Right lobe of liver (tissue), 6 donors: ENCODE measurements around the gene PPM1F. TPM values are rescaled to one million over a fixed set of nuclear protein-coding genes. Genes with fewer than 3 reads are reported as not detected.

ENCODE experiments used
- ATAC-seq, 4 donors: fragments of 200-7000 bp; cut with Tn5 transposase; one replicate each; pipeline ENCODE4 v1.9.1; 2020; ENCODE audit warnings: mild to moderate bottlenecking in 4 of 4, moderate library complexity in 4 of 4
- DNase-seq, 3 donors: peaks; one replicate each; pipeline ENCODE4 v3.0.0-alpha.2; 2020
- H3K27ac ChIP-seq, 3 donors: fragments of 200-600 bp; one replicate each; pipeline ENCODE4 v1.8.0; 2022
- H3K27me3 ChIP-seq, 2 donors: fragments of 200-600 bp; one replicate each; pipeline ENCODE4 v1.8.0; 2022
- H3K36me3 ChIP-seq, 4 donors: fragments of 200-600 bp; sonication (generic) in 1 of 4; one replicate each; pipeline versions ENCODE4 v1.5.1 to v1.8.0; 2017 to 2022; ENCODE audit warnings: control low read depth in 1 of 4
- H3K4me1 ChIP-seq, 4 donors: fragments of 200-600 bp; sonication (generic) in 1 of 4; one replicate each; pipeline versions ENCODE4 v1.5.1 to v1.8.0; 2017 to 2022; ENCODE audit warnings: control low read depth in 1 of 4
- H3K4me3 ChIP-seq, 3 donors: fragments of 200-600 bp; one replicate each; pipeline ENCODE4 v1.8.0; 2022
- H3K9me3 ChIP-seq, 4 donors: fragments of 200-600 bp; sonication (generic) in 1 of 4; one replicate each; pipeline versions ENCODE4 v1.5.1 to v1.8.0; 2017 to 2022; ENCODE audit warnings: control low read depth in 1 of 4
- CTCF ChIP-seq, 4 donors: fragments of 200-600 bp in 3 of 4; fragments of 450-650 bp in 1 of 4; IDR thresholded peaks; one replicate each; pipeline versions ENCODE4 v1.5.1 to v1.8.0; 2016 to 2022; ENCODE audit warnings: antibody characterized with exemption in 4 of 4, mild to moderate bottlenecking in 2 of 4
- POLR2A ChIP-seq: fragments of 450-650 bp; IDR thresholded peaks from one replicate; pipeline ENCODE4 v1.6.1; 2017; ENCODE audit warnings: antibody characterized with exemption, mild to moderate bottlenecking
- WGBS: methylation state at CpG from one replicate; pipeline ENCODE4 v1.1.6; 2018; ENCODE audit warnings: low coverage, low lambda C conversion rate; ENCODE audit not compliant: insufficient coverage; ENCODE audit errors: missing lambda C conversion rate; 5-methylcytosine and 5-hydroxymethylcytosine counted together
- intact Hi-C, 2 donors: fragments of 100-400 bp; cut with DNase I; formaldehyde crosslinking; loops; one replicate each; pipeline versions ENCODE4 v1.11.2 to v1.14.1; 2022
- total RNA-seq, 6 experiments: library from RNA; depleted of rRNA in 2 of 6; stranded (reverse); fragments of >200 nt in 2 of 6; fragmentation: NEBNext Ultra II Directional in 3 of 6; extraction: Animal tissue kit (Norgen Biotek cat#: 25700) in 3 of 6; gene quantifications; one replicate each; pipeline versions ENCODE4 v1.1.0 to v1.2.4, GENCODE V29; 2016 to 2023
- donor health status: DM: no; HTN: yes; CAD: no.
- donor health status: DM: no; HTN: no; CAD: no.
- donor health status: DM: no; HTN: no; CAD: no.
- donor health status: DM: no; HTN: yes; CAD: no.
- donor health status: DM: no; HTN: yes; CAD: no.

PPM1F gene
- total RNA-seq, 6 experiments from 2014 or later, result 5.0 to 19.4 (median 12.8) TPM

GRCh38 chr22:21947040-21948014, 5.3 kb downstream of the PPM1F start:
- H3K4me1 ChIP-seq, result peaks cover 0 to 35% (median 13%) of the 10 kb centered on the region in 4 donors
- H3K27me3 ChIP-seq, result no peaks in the 10 kb centered on the region
- TF ChIP-seq CTCF (IDR thresholded peaks at IDR 0.05), result peak in 3 of 4 donors; percentile 19 to 32 (median 20)
- no peak for TF ChIP-seq POLR2A
- peak overlapping the region in 2 of 3 donors; percentile 10 to 45 for H3K27ac ChIP-seq
- H3K9me3 ChIP-seq, result no peaks in the 10 kb centered on the region
- no peak overlapping the region for H3K4me3 ChIP-seq
- no peaks in the 10 kb centered on the region for H3K36me3 ChIP-seq
- WGBS, result 70% methylated on average over 14 of the region's 16 CpGs
- DNase-seq (no peak), ATAC-seq (no peak)
- intact Hi-C loops, result no loop called here

GRCh38 chr22:21946262-21946925, 6.3 kb downstream of the PPM1F start:
- no peaks in the 10 kb centered on the region for H3K9me3 ChIP-seq
- no peak for TF ChIP-seq POLR2A
- no peak for TF ChIP-seq CTCF (IDR thresholded peaks at IDR 0.05)
- ATAC-seq, result no peak
- peaks cover 0 to 26% (median 13%) of the 10 kb centered on the region in 4 donors for H3K4me1 ChIP-seq
- no peak overlapping the region for H3K4me3 ChIP-seq
- DNase-seq, result no peak
- no CpG with 5 or more reads among the region's 12 CpGs for whole genome bisulfite sequencing
- H3K27me3 ChIP-seq, result no peaks in the 10 kb centered on the region
- H3K36me3 ChIP-seq, result no peaks in the 10 kb centered on the region
- intact Hi-C loops, result no loop called here
- peak overlapping the region in 2 of 3 donors; percentile 10 to 45 for H3K27ac ChIP-seq

- H3K27me3 ChIP-seq, result no peaks in the 10 kb centered on the region
- no peak for TF ChIP-seq CTCF (IDR thresholded peaks at IDR 0.05)
- TF ChIP-seq POLR2A, result no peak
- ATAC-seq (peak; percentile 36 to 71 (median 60)), DNase-seq (peak in 1 of 3 donors; percentile 80)
- intact Hi-C loops, result no loop called here
- H3K36me3 ChIP-seq, result no peaks in the 10 kb centered on the region
- H3K4me1 ChIP-seq, result peaks cover 0 to 26% (median 12%) of the 10 kb centered on the region in 4 donors
- H3K4me3 ChIP-seq, result no peak overlapping the region
- no peak overlapping the region for H3K27ac ChIP-seq
- H3K9me3 ChIP-seq, result no peaks in the 10 kb centered on the region
- WGBS, result 40% methylated on average over 1 of the region's 13 CpGs
Measured at GRCh38 chr22:21945453-21946261, 7.0 kb downstream of the PPM1F start.

GRCh38 chr22:21944871-21945270, 7.8 kb downstream of the PPM1F start:
- 83% methylated on average over 3 of the region's 7 CpGs for WGBS
- peaks cover 0 to 26% (median 12%) of the 10 kb centered on the region in 4 donors for H3K4me1 ChIP-seq
- H3K27ac ChIP-seq, result no peak overlapping the region
- no peaks in the 10 kb centered on the region for H3K36me3 ChIP-seq
- no peaks in the 10 kb centered on the region for H3K27me3 ChIP-seq
- H3K9me3 ChIP-seq, result no peaks in the 10 kb centered on the region
- TF ChIP-seq CTCF (IDR thresholded peaks at IDR 0.05) (no peak), POLR2A (no peak)
- intact Hi-C loops, result no loop called here
- no peak for ATAC-seq
- DNase-seq, result no peak
- no peak overlapping the region for H3K4me3 ChIP-seq
